Activated T-cell treated with anti-CD3 and anti-CD28 coated beads for 24 hours (primary cell): ENCODE data around the gene HEATR1.
A peak's percentile ranks its signal among the peaks of the same experiment; 100 is the strongest.
"Not testable (repeated sequence)": the region's sequence is repeated elsewhere in the genome, so short reads cannot be mapped to it uniquely, and the experiment has no call there.

ENCODE experiments used
- DNase-seq: peaks from one replicate; pipeline ENCODE4 v3.0.0-alpha.2; 2020; ENCODE audit warnings: low read depth

HEATR1 gene, protein sequence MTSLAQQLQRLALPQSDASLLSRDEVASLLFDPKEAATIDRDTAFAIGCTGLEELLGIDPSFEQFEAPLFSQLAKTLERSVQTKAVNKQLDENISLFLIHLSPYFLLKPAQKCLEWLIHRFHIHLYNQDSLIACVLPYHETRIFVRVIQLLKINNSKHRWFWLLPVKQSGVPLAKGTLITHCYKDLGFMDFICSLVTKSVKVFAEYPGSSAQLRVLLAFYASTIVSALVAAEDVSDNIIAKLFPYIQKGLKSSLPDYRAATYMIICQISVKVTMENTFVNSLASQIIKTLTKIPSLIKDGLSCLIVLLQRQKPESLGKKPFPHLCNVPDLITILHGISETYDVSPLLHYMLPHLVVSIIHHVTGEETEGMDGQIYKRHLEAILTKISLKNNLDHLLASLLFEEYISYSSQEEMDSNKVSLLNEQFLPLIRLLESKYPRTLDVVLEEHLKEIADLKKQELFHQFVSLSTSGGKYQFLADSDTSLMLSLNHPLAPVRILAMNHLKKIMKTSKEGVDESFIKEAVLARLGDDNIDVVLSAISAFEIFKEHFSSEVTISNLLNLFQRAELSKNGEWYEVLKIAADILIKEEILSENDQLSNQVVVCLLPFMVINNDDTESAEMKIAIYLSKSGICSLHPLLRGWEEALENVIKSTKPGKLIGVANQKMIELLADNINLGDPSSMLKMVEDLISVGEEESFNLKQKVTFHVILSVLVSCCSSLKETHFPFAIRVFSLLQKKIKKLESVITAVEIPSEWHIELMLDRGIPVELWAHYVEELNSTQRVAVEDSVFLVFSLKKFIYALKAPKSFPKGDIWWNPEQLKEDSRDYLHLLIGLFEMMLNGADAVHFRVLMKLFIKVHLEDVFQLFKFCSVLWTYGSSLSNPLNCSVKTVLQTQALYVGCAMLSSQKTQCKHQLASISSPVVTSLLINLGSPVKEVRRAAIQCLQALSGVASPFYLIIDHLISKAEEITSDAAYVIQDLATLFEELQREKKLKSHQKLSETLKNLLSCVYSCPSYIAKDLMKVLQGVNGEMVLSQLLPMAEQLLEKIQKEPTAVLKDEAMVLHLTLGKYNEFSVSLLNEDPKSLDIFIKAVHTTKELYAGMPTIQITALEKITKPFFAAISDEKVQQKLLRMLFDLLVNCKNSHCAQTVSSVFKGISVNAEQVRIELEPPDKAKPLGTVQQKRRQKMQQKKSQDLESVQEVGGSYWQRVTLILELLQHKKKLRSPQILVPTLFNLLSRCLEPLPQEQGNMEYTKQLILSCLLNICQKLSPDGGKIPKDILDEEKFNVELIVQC (N-terminal part only)

DNA sequence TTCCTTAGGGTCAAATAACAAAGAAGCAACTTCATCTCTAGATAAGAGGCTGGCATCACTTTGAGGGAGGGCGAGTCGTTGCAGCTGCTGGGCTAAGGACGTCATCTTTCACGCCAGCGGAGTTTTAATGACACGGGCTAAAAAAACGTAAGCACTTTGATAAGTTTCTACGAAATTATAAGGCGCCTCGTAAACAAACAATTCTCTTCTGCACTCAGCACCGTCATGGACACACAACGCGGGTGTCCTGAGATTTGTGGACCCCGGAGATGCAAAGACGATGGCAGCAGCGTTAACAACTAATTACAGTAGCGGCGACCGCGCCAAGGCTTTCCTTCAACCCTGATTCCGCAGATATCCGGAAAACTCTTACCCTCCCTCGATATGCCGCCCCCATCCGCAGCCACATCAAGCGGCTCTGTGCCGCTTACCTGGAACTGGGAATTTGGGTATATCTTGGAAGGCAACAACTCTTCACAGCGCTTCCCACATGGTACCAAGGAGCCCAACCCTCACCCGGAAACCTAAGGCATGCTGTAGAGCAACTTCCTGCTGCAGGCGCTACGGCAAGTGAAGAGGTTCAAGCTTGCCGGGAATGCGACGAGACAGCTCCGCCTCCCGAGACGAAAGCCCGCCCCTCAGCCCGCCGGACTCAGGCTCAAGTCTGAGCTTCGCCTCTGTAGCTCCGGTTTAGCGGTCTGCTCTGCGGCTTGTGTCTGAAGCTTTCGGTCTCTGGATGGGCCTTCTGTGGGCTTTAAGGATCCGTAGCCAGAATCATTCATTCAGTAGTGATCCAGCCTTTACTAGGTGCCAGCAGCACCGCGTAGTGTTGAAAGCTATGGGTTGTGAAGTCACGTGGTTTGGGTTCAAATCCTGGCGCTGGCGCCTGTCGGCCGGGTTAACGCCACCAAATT is at the start of gene HEATR1:
TSS of gene HEATR1 (minus strand) at position 526 of the 914 bp plus-strand sequence. CDS start at position 105, 421 bp downstream.
- peak; percentile 86 for DNase-seq

DNA sequence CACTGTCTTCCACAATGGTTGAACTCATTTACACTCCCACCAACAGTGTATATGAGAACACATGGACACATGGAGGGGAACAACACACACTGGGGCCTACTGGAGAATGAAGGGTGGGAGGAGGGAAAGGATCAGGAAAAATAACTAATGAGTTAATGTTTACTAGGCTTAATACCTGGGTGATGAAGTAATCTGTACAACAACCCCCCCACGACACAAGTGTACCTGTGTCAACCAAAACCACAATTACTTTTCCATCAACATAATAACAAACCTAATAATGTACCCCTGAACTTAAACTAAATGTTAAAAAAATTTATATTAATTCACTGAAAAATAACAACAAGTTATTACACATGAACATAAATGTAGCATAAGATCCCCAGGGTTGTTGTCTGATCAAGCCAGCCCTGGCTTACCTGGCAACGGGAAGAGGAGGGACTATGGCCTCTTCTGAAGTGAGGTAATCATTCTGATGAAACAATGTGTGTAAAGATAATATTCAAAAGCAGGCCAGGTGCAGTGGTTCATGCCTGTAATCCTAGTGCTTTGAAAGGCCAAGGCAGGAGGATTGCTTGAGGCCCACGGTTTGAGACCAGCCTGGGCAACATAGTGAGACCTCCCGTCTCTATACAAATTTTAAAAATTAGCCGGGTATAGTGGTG is 40.8 kb upstream of the HEATR1 start:
- no peak for DNase-seq

DNA sequence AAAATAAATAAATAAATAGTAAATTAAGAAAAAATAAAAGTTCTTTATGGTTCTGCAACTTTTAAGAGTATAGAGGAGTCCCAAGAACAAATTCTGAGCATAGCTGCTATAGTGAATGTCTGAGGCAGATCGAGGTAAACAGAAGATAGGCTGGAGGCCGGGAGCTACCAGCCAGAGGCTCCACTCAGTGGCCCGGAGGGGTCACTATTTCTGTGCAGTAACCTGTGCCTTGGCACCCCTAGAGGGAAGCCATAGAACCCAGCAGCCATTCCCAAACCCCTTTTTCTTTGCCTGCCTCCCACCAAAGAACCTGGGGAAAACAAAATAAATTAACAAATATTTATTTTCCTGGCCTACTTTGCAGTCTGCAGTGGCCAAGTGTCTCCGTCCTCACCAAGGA is 38.4 kb upstream of the HEATR1 start:
- no peak for DNase-seq

DNA sequence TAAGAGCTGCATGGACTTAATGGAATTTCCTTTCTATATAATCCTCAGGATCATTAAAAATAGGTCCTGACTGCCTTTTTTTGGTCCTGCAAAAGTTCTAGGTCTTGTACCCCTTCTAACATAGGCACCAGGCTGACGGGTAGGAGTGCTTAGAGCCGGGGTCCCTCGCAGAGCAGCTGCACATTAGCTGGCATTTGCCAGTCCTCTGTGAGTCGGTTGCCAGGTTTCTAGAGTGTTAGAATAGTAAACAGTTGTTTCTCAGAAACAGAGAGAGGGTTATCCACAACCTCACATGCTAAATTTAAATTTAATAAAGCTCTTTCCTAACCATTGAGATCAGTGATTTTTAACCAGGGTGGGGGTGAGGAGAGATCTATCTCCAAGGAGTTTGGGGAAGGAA is 35.4 kb upstream of the HEATR1 start:
- DNase-seq: no peak

DNA sequence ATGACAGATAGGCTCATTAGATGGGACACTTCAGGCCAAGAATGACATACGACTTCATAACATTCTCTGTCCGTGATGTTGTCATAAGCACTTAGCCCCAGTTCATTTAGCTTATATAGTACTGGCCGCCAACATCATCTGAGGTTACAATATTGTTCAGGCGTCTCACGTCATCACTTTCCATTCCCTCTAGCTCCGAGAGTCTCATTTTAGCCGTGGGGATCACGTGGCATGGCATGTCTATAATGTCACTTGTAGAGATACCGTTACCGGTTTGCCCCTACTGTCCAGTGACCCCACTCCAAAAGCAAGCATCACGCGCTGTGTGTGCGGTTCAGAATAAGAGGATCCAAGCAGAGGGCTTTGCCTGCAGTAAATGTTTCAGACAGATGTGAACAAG is 34.6 kb upstream of the HEATR1 start:
- no peak for DNase-seq

DNA sequence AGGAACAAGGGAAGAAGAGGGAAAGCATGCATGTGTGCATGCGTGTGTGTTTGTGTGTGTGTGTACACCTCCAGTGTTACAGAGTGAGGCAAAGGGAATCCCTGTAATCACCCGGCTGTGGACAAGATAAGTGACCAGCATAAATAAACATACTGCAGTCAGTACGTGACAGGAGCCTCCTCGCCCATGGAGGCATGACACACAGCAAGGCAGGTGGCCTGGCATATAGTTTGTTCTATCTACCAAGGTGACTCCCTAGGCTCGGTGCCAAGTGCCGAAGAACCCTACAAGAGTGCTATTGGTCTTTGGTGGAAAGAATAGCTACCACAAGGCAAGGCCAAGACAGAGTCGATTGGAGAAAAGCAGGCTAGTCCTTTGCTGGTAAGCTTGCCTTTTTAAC is 31.7 kb upstream of the HEATR1 start:
- DNase-seq: no peak

DNA sequence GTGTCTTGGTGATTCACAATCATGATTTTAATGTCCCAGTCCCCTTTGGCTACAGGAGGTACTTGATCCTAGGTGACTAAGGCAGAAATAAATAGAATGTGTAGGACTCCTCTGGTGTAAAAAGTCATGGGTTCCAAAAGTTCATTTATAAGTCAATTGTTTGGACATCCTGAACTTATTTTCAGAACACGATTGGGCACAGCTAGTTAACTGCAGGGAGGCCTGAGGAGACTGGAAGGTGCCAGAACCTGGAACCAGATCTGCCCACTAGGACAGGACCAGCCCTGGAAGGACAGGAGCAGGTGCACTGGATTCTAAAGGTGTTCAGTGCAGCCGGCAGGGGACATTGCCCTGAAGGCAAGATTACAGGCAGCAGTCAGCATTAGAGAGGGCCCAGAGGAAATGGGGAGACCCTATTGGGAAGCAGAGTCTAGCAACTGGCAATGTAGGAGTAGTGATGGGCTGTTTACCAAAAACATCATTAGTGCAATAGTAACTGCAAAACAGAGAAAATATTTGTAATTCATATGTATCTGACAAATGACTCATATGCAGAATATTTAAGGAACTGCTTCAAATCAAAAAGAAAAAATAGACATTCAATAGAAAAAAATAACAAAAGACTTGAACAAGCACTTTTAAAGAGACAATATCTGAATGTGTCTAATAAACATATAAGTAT is 23.6 kb upstream of the HEATR1 start:
- no peak for DNase-seq

DNA sequence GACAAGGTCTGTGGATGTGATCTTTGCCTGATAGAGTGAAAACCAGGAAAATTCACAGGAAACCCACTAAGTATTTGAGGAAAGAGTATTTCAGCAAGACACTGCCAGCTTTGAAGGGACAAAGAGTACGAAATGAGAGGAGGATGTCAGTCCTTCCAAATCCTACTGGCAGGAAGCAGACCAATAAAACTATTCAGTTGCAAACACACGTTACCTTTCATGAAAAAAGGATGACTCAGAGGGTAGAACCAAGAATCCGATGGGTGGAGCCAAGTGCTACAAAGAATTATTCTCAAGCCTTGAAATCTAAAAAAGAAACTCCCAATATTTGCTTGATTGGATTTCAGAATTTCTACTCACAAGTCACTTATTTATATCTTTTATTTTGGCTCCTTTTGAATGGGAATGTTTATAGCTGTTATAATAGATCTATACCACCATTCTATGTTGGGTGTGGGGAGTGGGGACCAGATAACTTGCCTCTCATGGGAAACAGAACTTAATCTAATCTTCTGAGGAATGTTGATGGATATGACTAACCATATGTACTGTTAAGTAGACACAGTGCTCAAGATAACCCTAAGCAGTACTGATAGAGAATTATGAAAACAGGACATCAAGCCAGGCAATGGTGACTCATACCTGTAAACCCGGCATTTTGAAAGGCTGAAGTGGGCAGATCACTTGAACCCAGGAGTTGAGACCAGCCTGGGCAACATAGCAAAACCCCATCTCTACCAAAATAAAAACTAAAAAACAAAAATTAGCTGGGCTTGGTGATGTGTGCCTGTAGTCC is 19.3 kb upstream of the HEATR1 start:
- DNase-seq: no peak

DNA sequence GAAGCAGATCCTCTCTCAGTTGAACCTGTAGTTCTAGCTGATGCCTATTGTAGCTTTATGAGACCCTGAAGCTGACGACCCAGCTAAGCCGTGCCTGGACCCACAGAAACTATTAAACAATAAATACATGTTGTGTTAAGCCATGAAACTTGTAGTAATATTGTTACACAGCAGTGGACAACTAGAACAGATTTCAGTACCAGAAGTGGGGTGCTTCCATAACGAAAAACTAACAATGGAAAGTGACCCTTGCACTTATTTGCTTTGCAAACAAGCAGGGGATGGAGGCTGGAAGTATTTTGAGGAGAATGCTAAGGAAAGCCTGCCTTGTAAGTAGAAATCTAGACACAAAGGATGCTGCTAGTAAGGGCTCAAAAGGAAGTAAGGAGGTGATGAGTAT is 18.1 kb upstream of the HEATR1 start:
- DNase-seq: no peak

DNA sequence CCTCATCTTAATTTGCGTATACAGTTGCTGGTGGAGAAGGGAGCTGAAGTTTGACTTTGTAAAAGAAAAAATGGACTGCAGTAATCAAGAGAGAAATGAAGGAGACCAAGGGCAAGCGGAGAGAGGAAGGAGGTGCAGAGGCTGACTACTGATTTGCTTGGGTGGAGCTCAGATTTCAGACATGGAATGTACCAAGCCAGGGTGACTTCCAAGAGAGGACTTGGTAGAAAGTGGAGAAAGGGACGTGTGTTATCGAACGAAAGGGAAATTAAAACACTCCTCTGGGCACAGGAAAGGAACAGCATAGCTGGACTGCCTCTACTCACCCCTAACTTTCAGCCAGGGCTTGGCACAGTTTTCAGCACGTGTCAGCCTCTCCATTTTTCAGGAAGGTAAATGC is 15.1 kb upstream of the HEATR1 start:
- DNase-seq: no peak

DNA sequence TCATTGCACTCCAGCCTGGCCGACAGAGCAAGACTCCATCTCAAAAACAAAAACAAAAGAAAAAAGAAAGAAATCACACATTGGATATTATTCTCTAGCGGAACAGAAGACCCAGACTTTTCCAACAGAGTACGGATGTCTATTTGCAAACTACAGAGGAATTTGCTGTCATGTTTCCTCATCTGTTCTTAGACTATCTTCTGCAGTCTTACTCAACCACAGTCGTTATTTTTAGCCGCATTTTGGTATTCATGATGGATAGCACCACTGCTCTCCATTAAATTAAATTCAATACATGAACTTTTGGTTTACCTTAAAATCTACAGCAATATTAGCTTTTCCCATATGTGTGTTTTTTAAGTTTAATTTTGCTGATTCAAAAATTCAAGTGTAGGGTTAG is 14.2 kb upstream of the HEATR1 start:
- no peak for DNase-seq

DNA sequence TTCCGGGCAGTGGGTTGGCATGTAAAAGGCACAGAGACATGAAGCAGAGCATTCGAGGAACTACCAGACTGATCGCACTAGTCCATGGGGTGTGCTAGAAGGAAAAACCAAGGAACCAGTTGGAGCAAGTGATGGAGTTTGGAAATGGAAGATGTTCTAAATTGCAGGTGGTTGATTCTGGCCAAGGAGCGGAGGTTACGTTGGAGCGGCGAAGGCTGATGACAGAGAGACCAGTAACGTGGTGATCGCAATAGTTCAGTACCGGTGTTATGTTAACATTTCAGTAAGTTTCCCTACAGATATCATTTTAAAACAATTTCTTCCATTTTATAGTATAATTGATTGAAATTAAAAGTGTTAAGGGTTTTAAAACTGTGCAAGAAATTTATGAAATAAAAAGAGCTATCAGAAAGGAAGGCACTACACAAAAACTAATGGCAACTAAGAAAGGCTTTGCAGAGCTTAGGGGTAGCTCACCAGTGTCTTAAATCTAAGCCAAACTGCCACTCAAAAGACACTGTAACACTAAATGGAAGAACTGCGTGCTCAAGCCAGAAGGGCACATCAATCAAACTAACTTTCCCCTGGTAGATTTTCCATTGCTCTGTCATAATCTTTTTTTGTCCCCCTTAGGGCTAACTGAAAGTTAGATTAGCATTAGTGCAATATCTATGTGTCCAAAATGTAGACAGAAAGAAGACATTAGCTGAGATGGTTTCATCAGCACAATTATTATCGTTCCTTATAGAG is 11.3 kb upstream of the HEATR1 start:
- DNase-seq: no peak

DNA sequence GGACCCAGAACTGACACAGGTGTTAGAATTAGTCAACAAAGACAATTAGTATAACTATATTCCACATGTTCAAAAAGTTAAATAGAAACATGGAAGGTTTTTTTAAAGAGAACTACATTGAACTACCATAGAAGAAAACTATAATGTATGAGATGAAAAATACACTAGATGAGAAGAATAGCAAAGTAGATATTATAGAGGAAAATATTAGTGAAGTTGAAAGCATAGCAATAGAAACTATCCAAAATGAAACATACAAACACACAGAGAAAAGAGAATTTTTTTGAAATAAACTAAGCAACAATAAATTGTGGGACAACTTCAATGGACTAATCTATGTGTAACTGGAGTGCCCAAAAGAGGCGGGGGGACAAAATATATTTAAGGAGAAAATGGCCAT is 8.0 kb upstream of the HEATR1 start:
- no peak for DNase-seq

DNA sequence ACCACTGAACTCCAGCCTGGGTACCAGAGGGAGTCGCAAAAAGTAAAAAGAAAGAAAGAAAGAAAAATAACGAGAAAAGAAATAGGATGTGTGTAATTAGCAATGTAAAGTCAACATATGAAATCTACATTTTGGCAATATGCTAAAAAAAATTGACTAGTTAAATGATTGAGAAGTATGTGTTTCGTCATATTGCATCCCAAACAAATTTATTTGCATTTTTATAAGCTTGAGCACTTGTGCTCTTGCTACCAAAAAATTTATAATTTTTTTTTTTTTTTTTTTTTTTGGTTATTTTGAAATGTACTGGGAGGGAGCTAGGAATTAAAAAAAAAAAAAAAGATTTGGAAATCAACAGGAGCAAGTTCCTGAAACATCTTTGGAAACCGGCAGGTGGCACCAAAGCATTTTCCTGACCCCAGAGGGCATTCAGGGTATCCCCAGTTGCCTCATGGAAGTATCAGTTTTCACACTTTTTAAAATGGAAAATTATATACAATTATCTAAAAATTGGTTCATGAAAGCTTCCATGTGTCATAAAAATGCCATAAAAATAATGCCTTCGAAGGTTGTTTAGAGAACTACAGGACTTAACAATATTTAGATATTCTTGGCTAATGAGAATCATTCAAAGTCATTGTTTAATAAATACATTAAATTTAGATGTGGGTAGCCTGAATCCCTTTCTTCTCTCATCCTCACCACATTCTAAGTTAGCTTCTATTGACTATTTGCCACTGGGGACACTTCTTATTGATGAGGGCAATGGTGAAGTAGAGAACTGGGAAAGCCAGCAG is 4.8 kb upstream of the HEATR1 start:
- no peak for DNase-seq

DNA sequence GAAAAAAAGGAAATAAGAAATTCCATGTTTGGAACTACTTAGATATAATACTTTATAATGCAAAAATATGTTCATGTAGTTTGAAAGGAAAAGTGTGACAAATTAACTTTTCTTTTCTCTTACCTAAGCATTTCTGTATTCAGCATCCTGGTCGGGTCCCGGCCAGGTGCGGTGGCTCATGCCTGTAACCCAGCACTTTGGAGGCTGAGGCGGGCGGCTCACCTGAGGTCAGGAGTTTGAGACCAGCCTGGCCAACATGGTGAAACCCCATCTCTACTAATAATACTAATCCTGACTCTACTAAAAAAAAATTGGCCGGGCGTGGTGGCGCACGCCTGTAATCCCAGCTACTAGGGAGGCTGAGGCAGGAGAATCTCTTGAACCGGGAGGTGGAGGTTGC is 3.3 kb upstream of the HEATR1 start:
- not testable (repeated sequence) for DNase-seq

DNA sequence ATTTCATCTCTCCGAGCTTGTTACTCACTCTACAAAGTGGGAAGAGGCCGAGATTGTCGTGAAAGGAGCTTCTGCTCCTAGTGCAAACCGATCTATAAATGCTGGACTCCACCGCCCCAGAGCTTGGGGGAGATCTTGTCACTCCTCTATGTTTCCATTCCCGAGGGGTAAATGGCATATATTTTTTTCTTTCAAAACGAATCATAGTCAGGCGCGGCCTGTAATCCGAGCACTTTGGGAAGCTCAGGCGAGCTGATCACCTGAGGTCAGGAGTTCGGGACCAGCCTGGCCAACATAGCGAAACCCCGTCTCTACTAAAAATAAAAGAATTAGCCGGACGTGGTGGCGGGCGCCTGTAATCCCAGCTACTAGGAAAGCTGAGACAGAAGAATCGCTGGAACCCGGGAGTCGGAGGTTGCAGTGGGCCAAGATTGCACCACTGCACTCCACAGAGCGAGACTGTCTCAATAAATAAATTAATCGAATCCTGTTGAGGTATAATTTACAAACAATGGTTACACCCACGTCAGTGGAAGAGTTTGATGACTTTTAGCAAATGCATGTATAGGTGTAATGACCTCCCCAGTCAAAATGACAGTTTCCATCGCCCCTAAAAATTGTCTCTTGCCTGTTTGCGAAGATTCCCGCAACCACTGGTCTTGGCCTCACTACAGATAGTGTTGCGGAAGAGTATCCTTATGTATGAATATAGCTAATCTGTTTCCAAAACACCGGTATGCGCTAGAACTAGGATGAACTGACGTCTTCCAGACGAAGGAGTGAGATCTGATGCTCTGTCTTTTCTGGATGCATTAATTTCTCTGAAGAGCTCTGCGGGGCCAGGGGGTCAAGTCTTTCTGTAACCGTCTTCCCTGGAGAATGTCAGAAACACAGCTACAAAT is 840 bp upstream of the HEATR1 start:
- DNase-seq: no peak

DNA sequence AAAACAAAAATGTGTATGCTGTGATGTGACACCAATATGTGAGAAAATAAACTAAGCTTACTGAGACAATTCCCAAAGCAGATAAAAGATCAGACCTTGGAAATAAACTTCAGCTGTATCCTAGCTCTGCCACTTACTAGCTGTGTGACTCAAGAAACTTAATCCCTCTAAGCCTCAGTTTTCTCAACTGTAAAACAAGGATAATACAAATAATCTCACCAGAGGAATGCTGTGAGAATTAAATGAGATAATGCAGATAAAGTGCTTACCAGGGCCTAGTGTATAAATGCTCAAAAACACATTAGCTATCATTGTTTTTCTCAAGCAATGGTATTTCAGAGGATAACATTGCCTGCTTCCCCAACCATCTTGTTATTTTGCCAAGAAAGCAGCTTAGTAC is 2.1 kb downstream of the HEATR1 start:
- no peak for DNase-seq
